ENCODE results near the gene SEC14L1.

DNA sequence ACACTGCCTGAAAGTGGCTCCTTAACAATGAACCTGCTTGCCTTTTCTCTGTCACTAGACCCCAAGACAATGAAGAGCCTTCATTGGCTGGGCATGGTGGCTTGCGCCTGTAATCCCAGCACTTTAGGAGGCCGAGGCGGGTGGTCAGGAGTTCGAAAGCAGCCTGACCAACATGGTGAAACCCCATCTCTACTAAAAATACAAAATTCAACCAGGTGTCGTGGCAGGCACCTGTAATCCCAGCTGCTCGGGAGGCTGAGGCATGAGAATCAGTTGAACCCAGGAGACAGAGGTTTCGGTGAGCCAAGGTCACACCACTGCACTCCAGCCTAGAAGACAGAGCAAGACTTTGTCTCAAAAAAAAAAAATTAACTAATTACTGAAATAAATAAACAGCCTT lies 45.3 kb upstream of the SEC14L1 start:
- TF ChIP-seq, protein P1, sequence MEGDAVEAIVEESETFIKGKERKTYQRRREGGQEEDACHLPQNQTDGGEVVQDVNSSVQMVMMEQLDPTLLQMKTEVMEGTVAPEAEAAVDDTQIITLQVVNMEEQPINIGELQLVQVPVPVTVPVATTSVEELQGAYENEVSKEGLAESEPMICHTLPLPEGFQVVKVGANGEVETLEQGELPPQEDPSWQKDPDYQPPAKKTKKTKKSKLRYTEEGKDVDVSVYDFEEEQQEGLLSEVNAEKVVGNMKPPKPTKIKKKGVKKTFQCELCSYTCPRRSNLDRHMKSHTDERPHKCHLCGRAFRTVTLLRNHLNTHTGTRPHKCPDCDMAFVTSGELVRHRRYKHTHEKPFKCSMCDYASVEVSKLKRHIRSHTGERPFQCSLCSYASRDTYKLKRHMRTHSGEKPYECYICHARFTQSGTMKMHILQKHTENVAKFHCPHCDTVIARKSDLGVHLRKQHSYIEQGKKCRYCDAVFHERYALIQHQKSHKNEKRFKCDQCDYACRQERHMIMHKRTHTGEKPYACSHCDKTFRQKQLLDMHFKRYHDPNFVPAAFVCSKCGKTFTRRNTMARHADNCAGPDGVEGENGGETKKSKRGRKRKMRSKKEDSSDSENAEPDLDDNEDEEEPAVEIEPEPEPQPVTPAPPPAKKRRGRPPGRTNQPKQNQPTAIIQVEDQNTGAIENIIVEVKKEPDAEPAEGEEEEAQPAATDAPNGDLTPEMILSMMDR (IDR thresholded peaks at IDR 0.05; ENCODE audit: poor library complexity) = no peak
- no peak for TF ChIP-seq EZH2 (IDR thresholded peaks at IDR 0.05; ENCODE audit: borderline replicate concordance)

Data from hepatocyte (in vitro differentiated cells).